Measurements from ENCODE around the gene AFMID. TPM values are rescaled to one million over a fixed set of nuclear protein-coding genes. Genes with fewer than 3 reads are reported as not detected.

The AFMID gene
- total and polyA plus RNA-seq, 9 of the 15 experiments (the other 6 are each of a cell fraction or from before 2014, with no cell fraction given) = 62.1 to 188 (median 74.4) TPM

DNA sequence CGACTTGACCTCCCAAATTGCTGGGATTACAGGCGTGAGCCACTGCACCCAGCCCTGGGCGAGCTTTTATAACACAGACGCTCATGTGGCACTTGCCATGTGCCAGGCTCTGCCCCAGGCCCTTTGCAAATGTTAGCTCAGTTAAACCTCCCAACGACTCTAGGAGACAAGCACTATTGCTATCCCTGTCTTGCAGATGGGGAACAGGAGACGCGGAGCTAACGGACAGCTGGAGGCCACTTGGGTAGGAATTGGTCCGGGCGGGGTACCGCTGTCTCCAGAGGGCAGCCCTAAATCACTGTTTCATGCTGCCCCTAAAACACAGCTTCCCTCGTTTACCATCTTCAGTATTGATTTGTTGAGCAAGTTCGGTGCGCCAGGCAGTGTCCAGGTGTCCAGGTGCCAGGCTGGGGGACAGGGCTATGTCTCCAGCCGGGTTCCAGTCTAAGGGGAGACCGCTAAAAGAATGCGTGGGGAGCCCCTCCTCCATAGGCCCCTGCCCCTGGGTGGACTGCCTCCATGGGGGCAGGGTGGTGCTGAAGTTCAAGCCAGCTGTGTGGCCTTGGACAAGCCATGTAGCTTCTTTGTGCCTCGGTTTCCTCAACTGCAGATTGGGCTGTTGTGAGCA, 68.0 kb downstream of the AFMID start (continued):
- TF ChIP-seq PHF8 (IDR thresholded peaks at IDR 0.05; ENCODE audit: borderline replicate concordance, low read length) (no peak), ZKSCAN3 (CRISPR knock-in tag; IDR thresholded peaks at IDR 0.05) (no peak), FUS (optimal IDR thresholded peaks at IDR 0.05; ENCODE audit: low read depth, low read length) (no peak), ZNF695 (CRISPR knock-in tag; IDR thresholded peaks at IDR 0.05) (no peak), CHD4 (IDR thresholded peaks at IDR 0.05; ENCODE audit: insufficient read depth, insufficient replicate concordance, low read depth, low read length, poor library complexity, severe bottlenecking) (no peak), HDGF (IDR thresholded peaks at IDR 0.05) (no peak), YBX1 (IDR thresholded peaks at IDR 0.05) (no peak)
- TF ChIP-seq, protein P1, sequence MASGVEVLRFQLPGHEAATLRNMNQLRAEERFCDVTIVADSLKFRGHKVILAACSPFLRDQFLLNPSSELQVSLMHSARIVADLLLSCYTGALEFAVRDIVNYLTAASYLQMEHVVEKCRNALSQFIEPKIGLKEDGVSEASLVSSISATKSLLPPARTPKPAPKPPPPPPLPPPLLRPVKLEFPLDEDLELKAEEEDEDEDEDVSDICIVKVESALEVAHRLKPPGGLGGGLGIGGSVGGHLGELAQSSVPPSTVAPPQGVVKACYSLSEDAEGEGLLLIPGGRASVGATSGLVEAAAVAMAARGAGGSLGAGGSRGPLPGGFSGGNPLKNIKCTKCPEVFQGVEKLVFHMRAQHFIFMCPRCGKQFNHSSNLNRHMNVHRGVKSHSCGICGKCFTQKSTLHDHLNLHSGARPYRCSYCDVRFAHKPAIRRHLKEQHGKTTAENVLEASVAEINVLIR (CRISPR knock-in tag; IDR thresholded peaks at IDR 0.05) = no peak

DNA sequence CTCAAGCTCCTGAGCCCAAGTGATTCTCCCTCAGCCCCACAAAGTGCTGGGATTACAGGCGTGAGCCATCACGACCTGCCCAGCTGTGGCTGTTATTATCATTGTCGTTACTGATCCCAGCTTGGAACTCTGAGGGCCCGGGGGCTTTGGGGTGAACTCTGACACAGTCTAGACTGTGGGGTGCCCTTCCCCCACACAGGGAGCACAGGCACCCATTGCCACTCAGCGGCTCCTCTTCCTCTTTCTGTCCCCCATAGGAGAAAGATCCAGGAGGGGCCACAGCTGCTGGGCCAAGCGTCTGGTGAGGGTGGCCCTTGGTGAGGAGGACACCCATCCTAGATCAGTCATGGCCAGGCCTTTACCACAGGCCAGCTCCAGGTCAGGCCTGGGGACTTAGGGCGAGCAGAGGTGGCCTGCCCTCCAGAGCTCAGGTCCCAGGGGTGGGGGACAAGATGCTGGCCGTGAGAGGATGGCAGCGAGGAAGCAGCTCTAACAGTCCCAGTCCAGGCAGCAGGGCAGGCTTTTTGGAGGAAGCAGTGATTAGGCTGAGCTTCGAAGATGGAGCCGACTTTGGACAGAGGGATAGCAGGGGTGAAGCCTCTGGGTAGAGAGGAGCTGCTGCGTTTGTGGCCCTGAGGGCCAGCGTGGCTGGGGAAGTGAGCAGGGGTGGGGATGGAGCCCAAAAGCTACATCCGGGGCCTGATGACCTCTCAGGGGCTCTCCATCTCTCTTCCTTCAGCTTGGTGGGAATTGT, 69.0 kb downstream of the AFMID start:
- FAIRE-seq (peak; percentile 71), DNase-seq (ENCODE audit: extremely low read depth in 1 of 4, low spot score in 3 of 4) (peak in 1 of 4 experiments; percentile 41), ATAC-seq (no peak)
- in situ Hi-C loops (cut with MboI) (no loop called here), intact Hi-C loops (cut with micrococcal nuclease) (no loop called here)
- ChIA-PET CTCF (ENCODE audit: low intra/inter-chr PET ratio) (no interaction called here), POLR2A (interaction anchor here (0.5 to 1.9 kb wide), 7 partner anchors 11 to 1700 kb away, joined by 3 to 6 read pairs (median 4); no protein-coding TSS in a partner anchor)
- Histone ChIP-seq H3K27me3 (ENCODE audit: control insufficient read depth in 2 of 2, insufficient read depth in 2 of 2, low read length in 2 of 2) (no peaks in the 10 kb centered on the region), H3K4me2 (ENCODE audit: insufficient read depth, low read length) (peak overlapping the region; percentile 82), H3K9ac (ENCODE audit: insufficient read depth in 1 of 2, low read depth in 2 of 2, low read length in 2 of 2) (peak overlapping the region; percentile 74 to 89; a peak in 2 of 4 replicates), H3K9me1 (ENCODE audit: control insufficient read depth, insufficient read depth, low read length) (no peaks in the 10 kb centered on the region), H3K79me2 (ENCODE audit: control insufficient read depth, insufficient read depth, low read length) (peaks cover 25% of the 10 kb centered on the region), H2AFZ (ENCODE audit: low read depth, low read length) (peak overlapping the region; percentile 26; the same call in 1 of the 2 replicates), H3K4me3 (no peak overlapping the region), H3K27ac (ENCODE audit: extremely low read depth, low read depth, low read length) (peak overlapping the region; percentile 78), H3K4me1 (replicated peaks in 1 of 2; ENCODE audit: control insufficient read depth in 2 of 2, insufficient read depth in 2 of 2, low read length in 2 of 2) (peaks cover 69 to 88% of the 10 kb centered on the region in 2 experiments), H3K36me3 (ENCODE audit: control insufficient read depth, insufficient read depth, low read length) (no peaks in the 10 kb centered on the region), H3K9me3 (replicated peaks; ENCODE audit: control insufficient read depth, insufficient read depth, low read depth, low read length) (no peaks in the 10 kb centered on the region), H4K20me1 (replicated peaks; ENCODE audit: control insufficient read depth, insufficient read depth, low read length) (no peaks in the 10 kb centered on the region)
- WGBS (ENCODE audit: insufficient coverage, low coverage, missing lambda C conversion rate) = 29% methylated on average over 14 of the region's 14 CpGs
- no TSS peak for BruUV-seq (replicated peaks)
- TF ChIP-seq, protein P2, sequence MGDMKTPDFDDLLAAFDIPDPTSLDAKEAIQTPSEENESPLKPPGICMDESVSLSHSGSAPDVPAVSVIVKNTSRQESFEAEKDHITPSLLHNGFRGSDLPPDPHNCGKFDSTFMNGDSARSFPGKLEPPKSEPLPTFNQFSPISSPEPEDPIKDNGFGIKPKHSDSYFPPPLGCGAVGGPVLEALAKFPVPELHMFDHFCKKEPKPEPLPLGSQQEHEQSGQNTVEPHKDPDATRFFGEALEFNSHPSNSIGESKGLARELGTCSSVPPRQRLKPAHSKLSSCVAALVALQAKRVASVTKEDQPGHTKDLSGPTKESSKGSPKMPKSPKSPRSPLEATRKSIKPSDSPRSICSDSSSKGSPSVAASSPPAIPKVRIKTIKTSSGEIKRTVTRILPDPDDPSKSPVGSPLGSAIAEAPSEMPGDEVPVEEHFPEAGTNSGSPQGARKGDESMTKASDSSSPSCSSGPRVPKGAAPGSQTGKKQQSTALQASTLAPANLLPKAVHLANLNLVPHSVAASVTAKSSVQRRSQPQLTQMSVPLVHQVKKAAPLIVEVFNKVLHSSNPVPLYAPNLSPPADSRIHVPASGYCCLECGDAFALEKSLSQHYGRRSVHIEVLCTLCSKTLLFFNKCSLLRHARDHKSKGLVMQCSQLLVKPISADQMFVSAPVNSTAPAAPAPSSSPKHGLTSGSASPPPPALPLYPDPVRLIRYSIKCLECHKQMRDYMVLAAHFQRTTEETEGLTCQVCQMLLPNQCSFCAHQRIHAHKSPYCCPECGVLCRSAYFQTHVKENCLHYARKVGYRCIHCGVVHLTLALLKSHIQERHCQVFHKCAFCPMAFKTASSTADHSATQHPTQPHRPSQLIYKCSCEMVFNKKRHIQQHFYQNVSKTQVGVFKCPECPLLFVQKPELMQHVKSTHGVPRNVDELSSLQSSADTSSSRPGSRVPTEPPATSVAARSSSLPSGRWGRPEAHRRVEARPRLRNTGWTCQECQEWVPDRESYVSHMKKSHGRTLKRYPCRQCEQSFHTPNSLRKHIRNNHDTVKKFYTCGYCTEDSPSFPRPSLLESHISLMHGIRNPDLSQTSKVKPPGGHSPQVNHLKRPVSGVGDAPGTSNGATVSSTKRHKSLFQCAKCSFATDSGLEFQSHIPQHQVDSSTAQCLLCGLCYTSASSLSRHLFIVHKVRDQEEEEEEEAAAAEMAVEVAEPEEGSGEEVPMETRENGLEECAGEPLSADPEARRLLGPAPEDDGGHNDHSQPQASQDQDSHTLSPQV (IDR thresholded peaks at IDR 0.05) = peak; percentile 49
- TF ChIP-seq, protein P3, sequence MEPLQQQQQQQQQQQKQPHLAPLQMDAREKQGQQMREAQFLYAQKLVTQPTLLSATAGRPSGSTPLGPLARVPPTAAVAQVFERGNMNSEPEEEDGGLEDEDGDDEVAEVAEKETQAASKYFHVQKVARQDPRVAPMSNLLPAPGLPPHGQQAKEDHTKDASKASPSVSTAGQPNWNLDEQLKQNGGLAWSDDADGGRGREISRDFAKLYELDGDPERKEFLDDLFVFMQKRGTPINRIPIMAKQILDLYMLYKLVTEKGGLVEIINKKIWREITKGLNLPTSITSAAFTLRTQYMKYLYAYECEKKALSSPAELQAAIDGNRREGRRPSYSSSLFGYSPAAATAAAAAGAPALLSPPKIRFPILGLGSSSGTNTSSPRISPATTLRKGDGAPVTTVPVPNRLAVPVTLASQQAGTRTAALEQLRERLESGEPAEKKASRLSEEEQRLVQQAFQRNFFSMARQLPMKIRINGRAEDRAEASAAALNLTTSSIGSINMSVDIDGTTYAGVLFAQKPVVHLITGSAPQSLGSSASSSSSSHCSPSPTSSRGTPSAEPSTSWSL (CRISPR knock-in tag; IDR thresholded peaks at IDR 0.05; ENCODE audit: borderline replicate concordance) = 0 out of 2 replicates have a peak, but pooled peaks have one; percentile 78
- TF ChIP-seq CREBBP (IDR thresholded peaks at IDR 0.05; ENCODE audit: low read depth, low read length) = no peak
- TF ChIP-seq FOXP1 (CRISPR knock-in tag; IDR thresholded peaks at IDR 0.05) = no peak
